ENCODE measurements around the gene HAX1.
"Not testable (repeated sequence)": the region's sequence is repeated elsewhere in the genome, so short reads cannot be mapped to it uniquely, and the experiment has no call there.

Gene HAX1

DNA sequence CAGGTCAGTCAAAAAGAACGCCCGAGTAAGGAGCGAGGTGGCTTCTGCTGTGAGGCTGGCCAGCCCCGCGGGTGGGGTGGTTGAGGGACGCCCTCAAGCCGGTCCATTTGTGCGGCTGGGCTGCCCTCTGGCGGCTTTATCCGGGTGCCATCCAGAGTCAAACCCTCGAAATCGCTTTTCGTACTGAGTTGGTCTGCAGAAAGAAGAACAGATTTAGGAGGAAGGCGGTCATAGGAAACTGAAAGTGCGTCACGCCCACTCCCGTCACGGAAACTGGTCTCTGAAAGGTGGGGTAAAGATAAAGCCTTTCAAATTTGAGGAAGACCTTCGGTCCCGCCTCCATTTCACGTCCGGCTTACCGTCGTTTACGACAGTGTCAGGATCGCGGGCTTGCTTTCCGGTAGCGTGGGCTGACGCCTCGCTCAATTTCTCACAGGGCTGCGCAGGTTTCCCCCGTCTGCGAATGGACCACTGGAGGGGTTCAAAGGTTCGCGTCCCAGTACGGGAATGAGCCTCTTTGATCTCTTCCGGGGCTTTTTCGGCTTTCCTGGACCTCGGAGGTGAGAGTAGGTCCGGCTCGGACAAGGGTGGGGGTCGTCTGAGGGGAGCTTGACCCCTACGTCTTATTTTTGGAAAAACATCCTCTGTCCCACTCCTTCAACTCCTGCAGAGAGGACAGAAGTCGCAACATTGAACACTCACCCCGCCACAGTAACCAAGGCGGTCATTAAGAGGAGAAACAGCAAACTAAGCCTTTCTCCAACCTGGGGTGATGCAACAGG is at the start of gene HAX1:
TSS of gene HAX1 (plus strand) at position 413 of the 782 bp plus-strand sequence. CDS start at position 508, 95 bp downstream.
- peak; percentile 92 to 97 for DNase-seq

DNA sequence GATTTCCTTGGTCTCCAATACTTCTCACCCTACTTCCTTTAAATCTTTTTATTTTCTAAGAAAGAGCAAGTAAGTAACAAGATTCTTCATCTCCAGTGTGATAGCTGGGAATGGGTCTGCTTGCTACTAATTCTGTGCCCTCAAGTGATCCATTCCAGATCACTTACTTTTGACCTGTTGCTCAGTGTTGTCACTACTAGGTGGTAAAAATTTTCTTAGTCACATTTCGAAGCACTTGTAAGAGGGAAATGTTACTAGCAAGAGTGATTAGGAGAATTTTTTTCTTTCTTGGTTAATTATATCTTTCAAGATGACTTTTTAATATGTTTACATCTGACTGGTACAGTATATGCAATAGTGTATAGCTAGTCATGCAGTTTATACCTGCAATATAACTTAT is 49.5 kb upstream of the HAX1 start:
- no peak for DNase-seq

DNA sequence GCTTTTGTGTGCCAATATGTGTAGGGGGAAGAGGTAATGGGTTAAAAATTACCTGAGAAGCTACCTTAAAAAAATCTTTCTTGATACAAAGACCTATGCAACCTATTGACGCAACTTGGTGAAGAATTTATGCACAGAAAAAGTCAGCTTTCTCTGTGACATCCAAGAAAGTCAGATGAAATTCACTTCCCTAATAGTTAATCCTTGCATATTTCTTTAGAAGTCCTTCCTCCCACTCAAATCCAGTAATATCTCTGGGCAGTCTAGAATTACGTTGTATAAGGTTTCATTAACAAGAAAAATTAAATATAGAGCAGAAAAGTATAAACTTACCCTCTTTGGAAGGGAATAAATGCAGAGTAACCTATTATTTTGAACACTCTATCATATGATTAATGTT is 48.8 kb upstream of the HAX1 start:
- no peak for DNase-seq

DNA sequence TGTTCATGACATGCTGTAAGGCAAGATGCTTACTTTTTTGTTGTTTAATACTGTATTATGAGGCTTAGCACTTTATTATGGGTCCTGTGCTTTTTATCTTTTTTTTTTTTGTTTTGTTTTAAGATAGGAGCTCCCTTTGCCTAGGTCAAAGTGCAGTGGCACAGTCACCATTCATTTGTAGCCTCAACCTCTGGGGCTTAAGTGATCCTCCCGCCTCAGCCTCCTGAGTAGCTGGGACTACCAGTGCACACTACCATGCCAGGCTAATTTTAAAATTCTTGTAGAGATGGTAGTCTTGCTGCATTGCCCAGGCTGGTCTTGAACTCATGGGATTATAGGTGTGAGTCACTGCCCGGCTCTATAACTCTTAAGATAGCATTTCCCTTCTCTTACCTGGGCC is 47.1 kb upstream of the HAX1 start:
- DNase-seq = no peak

GRCh38 chr1:154231112-154231511 is 41.3 kb upstream of the HAX1 start:
- DNase-seq = not testable (repeated sequence)

GRCh38 chr1:154233127-154233526 is 39.3 kb upstream of the HAX1 start:
- not testable (repeated sequence) for DNase-seq

GRCh38 chr1:154236855-154237254 is 35.6 kb upstream of the HAX1 start:
- DNase-seq = no peak

DNA sequence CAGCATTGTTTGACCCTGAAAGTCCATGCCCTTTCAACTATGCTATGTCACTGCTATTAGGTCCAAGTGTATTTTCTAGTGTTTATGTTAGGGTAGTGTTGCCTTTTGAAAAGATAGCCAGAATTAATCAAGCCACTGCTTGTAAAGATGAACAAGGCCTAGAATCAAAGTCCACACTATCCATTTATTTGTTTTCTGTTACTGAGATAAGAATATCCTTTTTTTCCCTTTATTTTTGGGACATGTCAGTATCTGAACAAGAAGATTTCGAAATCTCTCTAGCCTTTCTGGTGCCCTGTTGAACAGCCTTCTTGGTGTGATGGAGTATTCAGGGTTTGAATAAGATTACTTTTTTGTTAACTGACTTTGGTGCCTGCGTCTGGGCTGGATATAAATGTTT is 35.0 kb upstream of the HAX1 start:
- no peak for DNase-seq

DNA sequence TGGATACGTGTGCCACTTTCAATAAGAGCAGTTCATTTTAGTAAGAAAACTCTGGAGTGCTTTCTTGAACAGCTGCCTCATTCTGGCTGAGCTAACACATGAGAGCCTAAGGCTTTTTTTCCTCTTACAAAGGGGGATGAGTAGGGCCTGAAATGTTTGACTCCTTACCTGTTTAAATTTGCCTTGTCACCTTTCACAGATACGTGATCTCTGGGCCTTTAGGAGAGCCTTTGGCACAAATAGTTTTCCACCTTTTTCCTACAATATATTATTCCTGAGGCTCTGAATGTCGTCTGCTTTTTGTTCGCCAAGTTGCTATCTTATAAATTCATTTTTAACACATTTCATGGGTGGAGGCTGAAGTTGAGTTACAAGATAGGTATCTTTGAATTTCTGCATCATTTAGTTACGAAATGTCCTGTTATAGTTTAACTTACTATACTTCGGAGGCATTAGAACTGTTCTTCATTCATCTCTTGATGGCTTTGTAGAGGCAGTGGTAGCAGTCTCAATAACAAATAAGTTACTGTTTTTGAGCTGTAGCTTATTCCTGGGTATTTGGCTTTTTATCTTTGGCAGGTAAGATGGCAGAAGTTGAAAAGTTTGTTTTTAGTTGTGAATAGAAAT is 34.4 kb upstream of the HAX1 start:
- DNase-seq = no peak

GRCh38 chr1:154239491-154239890 is 32.9 kb upstream of the HAX1 start:
- no peak for DNase-seq

GRCh38 chr1:154240294-154240833 is 32.1 kb upstream of the HAX1 start:
- no peak for DNase-seq

DNA sequence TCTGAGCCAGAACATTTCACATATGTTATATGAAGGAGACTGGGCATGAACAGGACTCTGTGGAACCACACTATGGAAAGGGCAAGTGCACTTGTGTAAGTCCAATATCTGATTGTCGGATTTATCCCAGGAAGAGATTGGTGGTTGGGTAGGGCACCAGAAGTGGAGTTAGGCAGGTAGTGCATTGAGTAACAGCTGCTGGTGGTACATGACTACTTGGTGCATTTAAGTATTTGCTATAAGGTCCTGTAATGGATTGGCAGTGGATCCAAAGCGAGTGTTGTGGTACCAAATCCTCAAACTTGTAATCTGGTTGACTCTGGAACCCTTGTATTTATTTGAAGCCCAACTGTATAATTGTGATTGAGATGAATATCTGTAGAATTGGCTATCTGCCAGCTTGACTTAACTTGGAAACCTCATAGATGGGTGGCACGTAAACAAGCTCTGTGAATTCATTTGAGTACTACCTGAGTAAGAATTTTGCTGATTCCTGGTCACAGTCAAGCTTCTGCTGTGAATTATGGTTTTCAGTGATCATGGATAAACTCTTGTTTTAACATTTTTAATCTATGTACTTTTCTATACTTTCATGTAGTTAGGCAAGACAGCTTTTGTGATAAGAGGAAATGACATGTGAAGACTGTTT is 30.6 kb upstream of the HAX1 start:
- no peak for DNase-seq

GRCh38 chr1:154253671-154254070 is 18.8 kb upstream of the HAX1 start:
- DNase-seq = no peak

DNA sequence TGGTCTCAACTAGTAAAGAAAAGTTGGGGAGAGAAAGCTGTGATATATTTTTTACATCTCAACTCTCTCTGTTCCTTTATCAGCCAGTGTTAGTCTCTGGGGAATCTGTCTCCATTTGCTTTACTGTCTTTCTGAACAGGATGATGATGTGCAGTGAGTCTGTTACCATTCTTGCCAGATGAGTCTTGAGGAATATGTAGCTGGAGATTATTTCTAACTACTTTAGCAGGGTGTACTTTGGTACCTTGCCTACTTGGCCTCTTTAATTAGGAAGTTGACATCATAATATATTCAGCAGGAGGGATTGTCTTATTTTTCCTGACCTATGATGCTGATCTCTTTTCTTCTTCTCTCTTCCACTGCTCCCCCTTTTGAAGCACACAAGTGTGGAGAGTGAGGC is 15.7 kb upstream of the HAX1 start:
- DNase-seq = no peak

- DNase-seq = no peak
Observed at GRCh38 chr1:154258784-154259183, 13.6 kb upstream of the HAX1 start.

GRCh38 chr1:154260127-154260526 is 12.3 kb upstream of the HAX1 start:
- no peak for DNase-seq

- no peak for DNase-seq
Observed at GRCh38 chr1:154263465-154264332, 8.7 kb upstream of the HAX1 start.

DNA sequence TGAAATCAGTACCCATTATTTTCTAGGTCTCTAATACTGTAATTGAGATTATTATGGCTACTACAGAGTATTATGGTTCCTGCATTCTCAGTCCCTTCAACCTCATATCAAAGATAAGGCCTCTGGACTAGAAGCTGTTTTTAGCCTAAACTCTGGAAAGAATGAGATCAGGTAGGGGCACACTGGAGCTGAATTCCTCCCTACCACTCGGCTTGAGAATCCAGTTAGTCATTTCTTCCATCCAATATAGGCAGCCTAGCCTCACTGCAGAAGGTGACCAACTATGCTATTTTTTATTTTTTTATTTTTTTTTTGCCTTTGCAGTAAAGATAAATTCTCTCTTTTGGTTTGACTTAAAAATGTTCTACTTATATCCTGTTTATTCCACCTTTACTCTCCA is 8.0 kb upstream of the HAX1 start:
- DNase-seq = no peak

DNA sequence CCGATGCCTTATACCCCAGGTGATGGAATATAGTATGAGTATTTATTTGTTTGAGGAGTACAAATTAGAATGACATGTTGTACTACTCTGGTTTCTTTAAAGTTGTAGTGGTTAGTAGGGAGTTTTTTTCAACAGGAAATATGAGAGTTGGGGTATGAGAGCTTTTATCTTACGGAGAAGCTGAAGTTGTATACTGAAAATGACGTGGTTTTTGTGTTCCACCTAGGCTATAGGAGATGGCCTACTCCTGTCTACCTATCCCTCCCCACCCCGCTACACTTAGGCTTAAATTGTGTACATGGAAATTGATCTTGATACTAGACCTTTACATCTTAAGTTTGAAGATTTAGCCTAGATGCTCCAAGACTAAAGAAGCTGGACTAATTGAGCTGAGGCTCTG is 6.8 kb upstream of the HAX1 start:
- DNase-seq = no peak

DNA sequence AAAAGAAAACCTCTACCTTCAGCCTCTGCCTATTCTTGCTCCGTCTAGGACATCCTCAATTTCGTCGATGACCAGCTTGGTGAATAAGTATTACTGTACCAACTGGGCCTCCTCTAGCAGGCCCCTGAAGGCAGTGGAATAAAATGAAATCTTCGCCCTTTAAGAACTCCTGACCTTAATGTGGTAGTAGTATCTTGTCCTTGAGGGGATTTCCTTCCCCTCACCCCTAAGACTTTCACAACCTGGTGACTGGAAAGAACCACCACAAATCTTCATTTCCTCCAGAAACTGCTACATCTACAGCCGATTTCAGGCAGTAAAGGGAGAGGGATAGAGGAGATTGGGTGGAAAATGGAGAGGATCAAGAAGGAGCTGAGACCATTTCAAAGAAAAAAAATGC is 1.6 kb upstream of the HAX1 start:
- no peak for DNase-seq

DNA sequence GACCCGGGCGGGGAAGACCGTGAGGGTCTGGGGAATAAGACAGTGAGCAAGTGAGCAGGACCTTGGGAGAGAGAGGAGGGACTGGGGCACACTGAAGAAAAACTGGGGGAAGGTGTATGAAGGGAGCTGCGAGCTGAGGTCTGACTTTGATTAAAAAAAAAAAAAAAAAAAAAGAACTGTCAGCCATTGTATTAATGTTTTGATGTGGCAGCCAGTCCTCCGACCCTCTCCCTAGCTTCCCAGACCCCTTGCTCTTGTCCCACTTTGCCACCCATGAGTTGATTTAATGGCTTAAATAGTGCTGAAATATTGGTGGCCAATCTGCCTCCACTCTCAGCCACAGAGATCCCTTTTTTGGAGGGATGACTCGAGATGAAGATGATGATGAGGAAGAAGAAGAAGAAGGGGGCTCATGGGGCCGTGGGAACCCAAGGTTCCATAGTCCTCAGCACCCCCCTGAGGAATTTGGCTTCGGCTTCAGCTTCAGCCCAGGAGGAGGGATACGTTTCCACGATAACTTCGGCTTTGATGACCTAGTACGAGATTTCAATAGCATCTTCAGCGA is 652 bp downstream of the HAX1 start:
- no peak for DNase-seq

GRCh38 chr1:154276797-154277196 is 4.4 kb downstream of the HAX1 start:
- peak in 1 of 2 experiments; percentile 12 for DNase-seq
